Measurements from ENCODE around the gene NELL1.

NELL1 gene

GRCh38 chr11:21564095-21564494 is 894.7 kb downstream of the NELL1 start:
- DNase-seq (ENCODE audit: low read depth in 2 of 2), result no peak

DNA sequence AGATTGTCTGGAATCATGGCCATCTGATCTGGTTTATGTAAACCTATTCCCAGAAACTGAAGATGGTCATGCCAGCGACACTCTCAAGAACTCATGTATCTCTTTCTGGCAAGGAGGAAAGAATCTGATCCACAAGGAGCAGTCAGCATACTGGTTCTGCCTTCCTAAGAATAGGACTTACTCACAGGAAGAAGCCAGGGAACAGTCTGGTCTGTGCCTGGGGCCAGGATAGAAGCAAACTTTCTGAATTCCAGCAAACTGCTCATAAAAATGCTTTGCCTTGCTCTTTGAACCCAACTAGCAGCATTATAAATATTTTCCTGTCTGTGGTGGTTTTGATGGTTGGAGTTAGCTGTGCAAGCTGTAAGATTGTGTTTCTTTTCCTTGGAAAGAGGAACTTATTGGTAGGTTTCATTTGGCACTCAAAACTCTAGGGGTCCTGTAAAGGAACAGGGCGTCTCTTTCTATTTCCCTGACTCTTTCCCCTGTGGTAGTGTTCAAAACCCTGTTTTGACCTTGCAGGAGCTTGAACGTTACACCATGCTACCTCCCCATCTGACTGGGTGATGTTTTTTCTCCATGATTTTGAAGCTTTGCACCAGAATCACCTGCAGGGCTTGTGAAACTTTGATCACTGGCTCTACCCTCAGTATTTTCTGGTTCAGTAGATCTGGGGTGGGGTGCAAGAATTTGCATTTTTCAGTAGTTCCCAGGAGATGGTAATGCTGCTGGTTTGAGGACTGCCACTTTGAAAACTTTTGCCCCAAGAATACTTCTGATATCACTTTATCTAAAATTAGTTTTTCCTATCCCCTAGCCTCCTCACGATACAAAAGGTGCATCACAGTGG is 895.7 kb downstream of the NELL1 start:
- no peak for DNase-seq (ENCODE audit: low read depth in 2 of 2)

DNA sequence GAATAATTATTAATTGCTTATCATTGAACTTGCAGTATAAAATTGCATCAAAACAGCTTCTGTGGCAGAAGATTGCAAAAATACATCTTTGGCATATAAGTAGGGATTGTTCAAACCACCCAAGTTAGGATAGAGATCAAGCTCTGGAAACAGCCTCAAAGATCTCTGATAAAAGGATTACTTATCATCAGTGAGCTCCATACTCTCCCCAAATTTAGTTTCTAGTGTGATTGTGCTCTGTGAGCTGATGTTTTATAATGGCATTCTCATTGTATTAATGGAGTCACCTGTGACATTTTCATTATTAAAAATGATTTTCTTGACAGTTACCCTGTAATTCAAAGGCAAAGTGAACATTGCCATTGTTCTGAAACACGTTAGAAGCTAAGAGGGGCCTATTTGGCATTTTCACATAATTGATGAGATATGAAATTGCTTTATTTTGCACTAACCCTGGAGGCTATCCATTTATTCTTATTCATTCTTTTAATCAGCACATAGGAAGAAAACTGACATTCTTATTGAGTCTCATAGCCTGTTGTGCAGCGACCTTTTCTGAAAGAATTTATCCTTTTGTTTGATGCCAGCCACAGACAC is 897.2 kb downstream of the NELL1 start:
- no peak for DNase-seq (ENCODE audit: low read depth in 2 of 2)

GRCh38 chr11:21567645-21568290 is 898.4 kb downstream of the NELL1 start:
- no peak for DNase-seq (ENCODE audit: low read depth in 2 of 2)

- no peak for DNase-seq (ENCODE audit: low read depth in 2 of 2)
Measured at GRCh38 chr11:21572210-21572609, 902.8 kb downstream of the NELL1 start.

DNA sequence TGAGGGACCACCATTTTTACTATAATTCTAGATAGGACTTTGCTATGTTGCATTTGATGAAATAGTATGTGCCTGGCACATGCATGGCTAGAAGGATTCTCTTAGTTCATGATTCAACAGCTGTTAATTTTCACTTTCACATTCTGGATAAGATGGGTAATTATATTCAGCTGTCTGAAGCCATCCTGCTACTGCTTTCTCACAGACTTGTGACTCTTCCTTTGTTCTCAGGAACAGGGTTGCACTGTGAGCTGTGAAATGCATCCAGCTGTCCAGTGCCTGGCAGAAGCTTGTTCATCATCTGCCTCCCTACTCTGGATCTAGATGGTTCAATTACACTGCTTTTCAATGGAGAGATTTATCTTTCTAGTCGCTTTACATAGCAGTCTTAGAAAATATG is 913.4 kb downstream of the NELL1 start:
- DNase-seq (ENCODE audit: low read depth in 2 of 2), result no peak

DNA sequence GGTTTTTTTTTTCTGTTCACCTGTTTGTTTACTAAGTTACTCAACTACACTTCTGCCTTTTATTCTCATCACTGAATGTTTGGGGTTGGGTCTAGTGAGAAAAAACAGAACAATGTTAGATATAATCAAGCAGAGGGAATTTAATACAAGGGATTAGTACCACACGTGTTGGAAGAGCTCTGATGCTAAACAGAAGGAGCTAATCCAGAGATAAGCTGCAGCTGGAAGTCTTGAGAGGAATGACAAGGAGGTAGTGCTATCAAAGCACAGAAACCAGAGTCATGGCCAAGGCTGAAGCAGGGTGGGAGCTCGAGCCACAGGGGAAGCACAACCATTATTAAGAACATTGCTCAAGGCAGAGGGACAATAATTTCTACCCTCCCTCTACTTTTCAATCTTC is 919.4 kb downstream of the NELL1 start:
- DNase-seq (ENCODE audit: low read depth in 2 of 2), result no peak

DNA sequence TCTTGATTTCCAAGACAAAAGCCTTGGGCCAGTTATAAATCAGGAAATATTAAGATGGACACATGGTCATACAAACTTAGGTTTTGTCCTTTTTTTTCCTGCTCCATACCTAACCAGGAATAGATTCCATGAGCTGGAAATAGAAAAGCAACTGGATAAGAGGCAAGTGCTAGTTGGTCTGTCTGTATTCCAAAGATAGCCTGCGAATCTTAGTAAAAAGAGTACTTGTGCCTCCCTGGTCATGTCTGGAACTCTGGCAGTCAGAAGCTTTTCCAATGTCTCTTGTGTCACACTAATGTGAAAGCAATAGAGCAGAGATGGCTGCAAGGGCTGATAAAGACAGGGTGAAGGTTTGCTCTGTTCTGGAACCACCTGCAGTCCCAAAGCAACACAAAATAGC is 933.3 kb downstream of the NELL1 start:
- no peak for DNase-seq (ENCODE audit: low read depth in 2 of 2)

DNA sequence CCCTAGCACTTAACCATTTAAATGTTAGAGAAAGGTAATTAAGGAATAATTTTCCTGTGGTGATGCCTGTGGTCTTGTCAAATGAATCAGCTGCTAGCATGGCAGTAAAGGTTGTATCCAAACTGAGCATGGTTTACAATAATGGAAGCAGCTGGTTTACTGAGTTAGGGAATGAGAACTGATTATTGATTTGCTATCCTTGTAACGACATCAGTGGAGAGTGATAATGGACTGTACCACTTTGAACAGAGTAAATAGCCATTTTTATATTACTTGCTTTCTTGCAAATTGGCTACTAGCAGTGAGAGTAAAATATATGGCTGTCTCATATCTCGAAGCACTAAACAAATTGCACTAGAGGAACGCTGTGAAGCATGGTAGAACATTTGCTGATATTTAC is 934.5 kb downstream of the NELL1 start:
- no peak for DNase-seq (ENCODE audit: low read depth in 2 of 2)

- no peak for DNase-seq (ENCODE audit: low read depth in 2 of 2)
Measured at GRCh38 chr11:21604564-21604963, 935.2 kb downstream of the NELL1 start.

DNA sequence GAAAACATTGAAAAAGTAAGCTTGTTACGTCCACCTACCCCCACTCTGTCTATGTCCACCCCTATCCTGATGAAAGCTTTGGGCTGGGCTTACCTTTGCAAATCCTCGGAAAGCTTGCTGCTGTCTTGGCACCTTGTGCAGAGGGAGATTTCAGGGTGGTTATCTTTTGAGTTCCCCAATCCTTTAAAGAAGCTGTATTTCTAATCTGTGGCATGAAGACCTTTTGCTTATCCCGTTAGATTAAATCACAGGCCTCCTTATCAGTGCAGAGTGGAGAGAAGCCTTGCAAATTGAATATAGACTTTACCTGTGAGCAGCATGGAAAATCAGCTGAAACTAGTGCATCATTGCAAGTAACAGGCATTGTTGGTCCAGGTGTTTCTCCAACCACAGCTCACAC is 942.9 kb downstream of the NELL1 start:
- DNase-seq (ENCODE audit: low read depth in 2 of 2), result no peak

GRCh38 chr11:21614961-21615360 is 945.6 kb downstream of the NELL1 start:
- DNase-seq (ENCODE audit: low read depth in 2 of 2), result no peak

GRCh38 chr11:21615955-21616371 is 946.6 kb downstream of the NELL1 start:
- DNase-seq (ENCODE audit: low read depth in 2 of 2), result no peak

- no peak for DNase-seq (ENCODE audit: low read depth in 2 of 2)
Measured at GRCh38 chr11:21622566-21622965, 953.2 kb downstream of the NELL1 start.

DNA sequence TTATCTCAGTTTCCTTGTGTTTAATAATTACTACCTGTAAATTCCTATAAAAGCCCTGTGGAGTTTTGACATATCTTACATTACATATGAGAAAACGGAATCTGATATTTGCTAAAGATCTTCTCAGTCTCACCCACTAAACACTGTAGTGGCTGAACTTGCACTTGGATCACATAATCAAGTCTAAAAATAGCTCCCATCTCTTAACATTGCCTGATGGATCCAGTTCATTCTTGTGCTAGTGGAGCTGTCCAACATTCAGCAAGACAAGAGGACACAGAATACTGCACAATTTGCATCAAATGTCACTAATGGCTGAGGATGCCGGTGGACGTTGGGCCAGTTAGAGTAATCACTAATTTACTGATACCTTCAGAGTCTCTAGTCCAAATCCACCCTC is 953.6 kb downstream of the NELL1 start:
- DNase-seq (ENCODE audit: low read depth in 2 of 2), result no peak
